Esophagus squamous epithelium (tissue), 5 donors: ENCODE measurements around the gene PGLYRP2. TPM values are rescaled to one million over a fixed set of nuclear protein-coding genes. Genes with fewer than 3 reads are reported as not detected.
A peak's percentile ranks its signal among the peaks of the same experiment; 100 is the strongest.

ENCODE experiments used
- DNase-seq: peaks from one replicate; lab custom pipeline; 2025; lab: John Stamatoyannopoulos, UW
- H3K27ac ChIP-seq, 4 donors: fragments of 200-600 bp; sonication (generic); one replicate each; pipeline ENCODE4 v1.5.1; 2016 to 2019; ENCODE audit warnings: mild to moderate bottlenecking in 1 of 4
- H3K27me3 ChIP-seq, 4 donors: fragments of 200-600 bp; sonication (generic); 1 replicate in 3 of 4; 2 replicates in 1 of 4; pipeline versions ENCODE4 v1.5.1 to v1.6.0; 2017 to 2021; ENCODE audit warnings: antibody characterized with exemption in 1 of 4
- H3K36me3 ChIP-seq, 3 donors: fragments of 200-600 bp; sonication (generic); one replicate each; pipeline ENCODE4 v1.5.1; 2016 to 2019
- H3K4me1 ChIP-seq, 3 donors: fragments of 200-600 bp; sonication (generic); one replicate each; pipeline ENCODE4 v1.5.1; 2017 to 2019
- H3K4me3 ChIP-seq, 4 donors: fragments of 200-600 bp; sonication (generic); 1 replicate in 3 of 4; 2 replicates in 1 of 4; pipeline ENCODE4 v1.5.1; 2016 to 2019; ENCODE audit warnings: mild to moderate bottlenecking in 2 of 4, moderate library complexity in 1 of 4
- H3K9me3 ChIP-seq, 3 donors: fragments of 200-600 bp; sonication (generic); one replicate each; pipeline ENCODE4 v1.5.1; 2016 to 2019
- CTCF ChIP-seq, 6 experiments: fragments of 450-650 bp in 4 of 6; fragments of 200-600 bp in 2 of 6; sonication (generic) in 2 of 6; IDR thresholded peaks; one replicate each; pipeline ENCODE4 v1.5.1; 2016 to 2019; ENCODE audit warnings: antibody characterized with exemption in 6 of 6, mild to moderate bottlenecking in 4 of 6, moderate library complexity in 4 of 6
- POLR2A ChIP-seq, 4 donors: fragments of 450-650 bp; IDR thresholded peaks; one replicate each; pipeline ENCODE4 v1.6.1; 2017; ENCODE audit warnings: antibody characterized with exemption in 4 of 4, mild to moderate bottlenecking in 4 of 4, moderate library complexity in 3 of 4
- WGBS, 2 donors: methylation state at CpG; one replicate each; pipeline ENCODE4 v1.1.5; 2018; 5-methylcytosine and 5-hydroxymethylcytosine counted together
- intact Hi-C: fragments of 100-400 bp; cut with DNase I; formaldehyde crosslinking; loops from one replicate; pipeline ENCODE4 v1.15.0; 2022
- total RNA-seq, 4 donors: library from RNA; depleted of rRNA; stranded (reverse); fragments of >200 nt; gene quantifications; one replicate each; pipeline ENCODE4 v1.1.0, GENCODE V29; 2016
- donor health status: DM: yes; HTN: yes; CAD: no.

The PGLYRP2 gene
- total RNA-seq, 4 donors from 2014 or later = not detected

GRCh38 chr19:15442142-15442920 is 37.0 kb downstream of the PGLYRP2 start:
- Histone ChIP-seq H3K27me3 (no peaks in the 10 kb centered on the region), H3K9me3 (no peaks in the 10 kb centered on the region), H3K36me3 (peaks cover 0 to 6% (median 0%) of the 10 kb centered on the region in 3 donors), H3K4me3 (no peak overlapping the region), H3K27ac (no peak overlapping the region), H3K4me1 (peaks cover 0 to 17% (median 11%) of the 10 kb centered on the region in 3 donors)
- no peak for DNase-seq
- intact Hi-C loops = no loop called here
- WGBS, 2 donors = 79 to 87% methylated on average over 3 to 6 of the region's 13 CpGs
- TF ChIP-seq POLR2A (IDR thresholded peaks at IDR 0.05) (no peak), CTCF (IDR thresholded peaks at IDR 0.05) (no peak)

GRCh38 chr19:15441317-15441716 is 38.0 kb downstream of the PGLYRP2 start:
- WGBS, 2 donors = 61 to 89% methylated on average over 3 of the region's 3 CpGs
- Histone ChIP-seq H3K9me3 (no peaks in the 10 kb centered on the region), H3K27ac (no peak overlapping the region), H3K27me3 (no peaks in the 10 kb centered on the region), H3K36me3 (peaks cover 0 to 6% (median 0%) of the 10 kb centered on the region in 3 donors), H3K4me3 (no peak overlapping the region), H3K4me1 (peaks cover 0 to 28% (median 19%) of the 10 kb centered on the region in 3 donors)
- no peak for DNase-seq
- intact Hi-C loops = no loop called here
- no peak for TF ChIP-seq POLR2A (IDR thresholded peaks at IDR 0.05)
- TF ChIP-seq CTCF (IDR thresholded peaks at IDR 0.05) = no peak

DNA sequence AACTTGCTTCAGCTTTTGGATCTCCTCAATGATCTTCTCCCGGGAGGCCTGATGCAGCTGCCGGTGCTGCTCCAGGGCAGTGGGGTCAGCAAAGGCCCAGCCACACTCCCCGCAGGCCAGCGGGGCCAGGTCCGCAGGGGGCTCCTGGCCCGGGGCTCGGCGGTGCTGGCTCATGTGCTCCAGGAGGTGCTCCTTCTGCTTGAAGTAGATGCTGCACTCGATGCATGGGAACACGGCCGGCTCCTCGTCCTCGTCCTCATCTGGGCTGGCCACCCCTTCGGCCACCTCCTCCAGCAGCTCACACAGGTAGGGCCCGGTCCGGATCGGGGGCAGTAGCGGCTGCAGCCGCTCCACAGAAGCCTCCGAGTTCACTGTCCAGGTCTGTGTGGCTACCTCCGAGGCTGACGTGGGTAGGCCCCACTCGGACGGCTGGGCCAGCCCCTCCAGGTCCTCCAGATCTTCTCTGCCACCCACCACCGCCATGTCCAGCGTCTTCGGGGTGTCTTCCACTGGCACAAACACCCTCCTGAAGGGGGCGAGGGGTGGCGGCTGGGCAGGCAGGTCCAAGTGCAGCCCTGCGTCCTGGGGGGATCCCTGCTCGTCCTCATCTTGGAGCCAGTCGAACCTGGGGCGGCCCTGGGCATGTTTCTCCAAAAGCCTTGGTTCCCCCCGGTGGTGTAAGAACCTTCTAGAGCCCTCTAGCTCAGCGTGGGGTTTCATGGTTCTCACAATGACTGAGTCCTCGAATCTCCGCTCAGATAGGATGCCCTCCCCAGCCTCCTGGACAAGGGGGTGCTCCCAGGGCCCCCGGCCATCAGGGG is 39.3 kb downstream of the PGLYRP2 start:
- WGBS, 2 donors = 84 to 86% methylated on average over 6 to 7 of the region's 38 CpGs
- H3K27ac ChIP-seq = no peak overlapping the region
- H3K4me3 ChIP-seq = no peak overlapping the region
- H3K9me3 ChIP-seq = no peaks in the 10 kb centered on the region
- peaks cover 0 to 29% (median 19%) of the 10 kb centered on the region in 3 donors for H3K4me1 ChIP-seq
- H3K36me3 ChIP-seq = peaks cover 0 to 6% (median 0%) of the 10 kb centered on the region in 3 donors
- DNase-seq = no peak
- H3K27me3 ChIP-seq = no peaks in the 10 kb centered on the region
- intact Hi-C loops = no loop called here
- no peak for TF ChIP-seq CTCF (IDR thresholded peaks at IDR 0.05)

DNA sequence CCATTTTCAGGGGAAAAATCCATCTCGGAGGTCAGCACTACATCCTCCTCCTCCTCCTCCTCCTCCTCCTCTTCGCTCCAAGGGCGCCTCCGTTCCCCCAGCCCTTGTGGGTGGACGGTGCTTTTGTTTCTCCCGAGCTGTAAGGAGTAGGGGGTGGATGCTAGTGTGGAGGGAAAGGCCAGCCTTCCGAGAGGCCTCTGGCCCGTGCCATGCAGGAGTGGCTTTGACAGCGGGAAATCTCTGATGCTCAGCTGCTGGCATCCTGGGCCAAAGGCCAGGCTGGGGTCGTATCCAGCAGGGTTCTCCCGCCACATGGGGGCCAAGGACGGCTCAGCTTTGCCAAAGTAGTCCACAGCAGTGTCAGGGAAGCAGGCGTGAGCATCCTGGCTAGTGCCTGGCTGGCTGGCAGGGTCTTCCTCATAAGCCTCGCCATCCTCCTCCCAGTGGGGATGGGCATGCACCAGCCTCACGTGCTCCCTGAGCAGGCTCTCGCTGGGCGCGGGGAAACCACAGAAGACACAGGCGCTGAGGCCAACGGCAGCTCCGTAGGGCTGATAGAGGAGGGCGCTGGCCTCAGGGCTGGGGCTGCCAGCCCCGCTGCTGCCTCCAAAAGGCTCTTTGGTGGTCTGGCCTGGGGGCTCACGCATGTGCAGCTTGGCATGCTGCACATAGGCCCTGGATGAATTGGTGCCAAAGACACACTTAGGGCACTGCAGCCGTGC is 40.1 kb downstream of the PGLYRP2 start:
- peaks cover 0 to 29% (median 19%) of the 10 kb centered on the region in 3 donors for H3K4me1 ChIP-seq
- intact Hi-C loops = no loop called here
- peaks cover 0 to 6% (median 0%) of the 10 kb centered on the region in 3 donors for H3K36me3 ChIP-seq
- H3K4me3 ChIP-seq = no peak overlapping the region
- WGBS, 2 donors = 60 to 96% methylated on average over 1 to 5 of the region's 25 CpGs
- DNase-seq = no peak
- H3K27me3 ChIP-seq = no peaks in the 10 kb centered on the region
- peak overlapping the region in 1 of 4 donors; percentile 5 for H3K27ac ChIP-seq
- TF ChIP-seq CTCF (IDR thresholded peaks at IDR 0.05) (no peak), POLR2A (IDR thresholded peaks at IDR 0.05) (no peak)
- H3K9me3 ChIP-seq = no peaks in the 10 kb centered on the region
